ENCODE data around the gene MAGOH.

The MAGOH gene

DNA sequence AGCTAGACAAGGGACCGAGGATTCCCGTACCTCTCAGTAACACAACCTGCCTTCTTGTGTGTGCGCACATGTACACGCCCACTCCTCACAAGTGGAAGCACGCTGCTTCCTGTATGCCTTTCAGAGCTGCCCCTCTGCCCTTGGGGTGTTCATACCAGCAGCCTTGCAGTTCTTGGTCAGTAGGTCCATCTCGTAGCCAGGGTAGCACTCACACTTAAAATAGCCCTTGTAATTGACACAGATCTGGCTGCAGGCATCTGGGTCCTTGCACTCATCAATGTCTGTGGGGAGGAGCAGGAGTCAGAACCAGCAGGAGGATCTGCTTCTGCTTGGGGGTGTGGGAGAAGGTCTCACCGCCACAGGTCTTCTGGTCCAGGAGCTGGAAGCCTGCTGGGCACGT, 32.6 kb upstream of the MAGOH start:
- no peak for DNase-seq (ENCODE audit: low spot score)

GRCh38 chr1:53270107-53270506, 31.8 kb upstream of the MAGOH start:
- DNase-seq (ENCODE audit: low spot score): no peak

DNA sequence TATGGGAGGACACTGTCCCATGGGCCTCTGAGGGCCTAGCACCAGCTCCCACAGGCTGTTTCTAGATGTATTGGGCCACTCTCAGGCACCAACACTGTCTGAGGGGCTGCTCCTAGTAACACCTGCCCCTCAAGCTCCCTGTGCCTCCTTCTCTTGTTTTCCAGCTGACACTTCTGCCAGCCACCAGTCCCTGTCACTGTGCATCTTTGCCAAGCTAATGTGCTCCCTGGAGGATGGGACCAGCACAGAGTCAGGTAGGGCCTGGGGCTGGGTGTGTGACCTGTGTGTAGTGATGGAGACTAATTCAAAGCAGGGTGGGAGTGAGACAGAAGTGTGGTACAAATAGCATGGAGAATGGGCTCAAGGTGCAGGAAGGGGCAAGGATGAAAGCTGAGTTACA, 29.4 kb upstream of the MAGOH start:
- DNase-seq (ENCODE audit: low spot score): no peak

GRCh38 chr1:53266038-53266437, 27.7 kb upstream of the MAGOH start:
- peak; percentile 30 for DNase-seq (ENCODE audit: low spot score)

DNA sequence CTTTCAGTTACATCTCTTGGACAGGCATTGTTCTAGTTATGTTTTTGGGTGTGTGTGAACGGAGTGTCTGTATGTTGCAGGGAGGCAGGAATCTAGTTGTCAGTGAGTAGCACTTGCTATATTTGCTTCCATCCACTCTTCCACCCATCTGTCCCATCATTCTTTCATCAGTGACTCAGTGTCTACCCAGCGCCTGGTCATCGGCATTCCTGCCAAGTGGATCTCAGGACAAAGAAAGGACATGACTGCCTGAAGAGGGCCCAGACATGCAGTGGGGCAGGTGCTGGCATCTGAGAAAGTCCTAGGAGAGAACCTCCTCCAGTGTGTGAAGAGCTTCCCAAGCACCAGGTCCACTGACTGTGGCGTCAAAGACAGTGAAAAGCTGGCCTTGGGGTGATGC, 27.3 kb upstream of the MAGOH start:
- DNase-seq (ENCODE audit: low spot score): peak; percentile 37

DNA sequence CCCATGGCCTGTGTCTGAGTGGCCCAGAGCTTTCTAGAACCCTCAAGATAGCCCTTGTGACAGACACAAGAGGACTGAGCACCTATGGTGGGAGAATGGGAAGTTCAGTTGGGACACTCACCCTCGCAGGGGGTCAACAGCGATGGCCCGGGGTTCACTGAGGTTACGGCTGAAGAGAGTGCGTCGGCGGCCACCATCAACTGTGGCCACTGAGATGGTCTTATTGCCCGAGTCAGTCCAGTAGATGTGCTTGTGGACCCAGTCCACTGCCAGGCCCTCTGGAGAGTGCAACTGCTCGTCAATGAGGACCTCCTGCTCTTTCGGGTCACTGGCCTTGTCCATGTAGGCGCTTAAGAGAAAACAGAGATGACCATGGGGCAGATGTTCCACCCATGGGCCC, 25.7 kb upstream of the MAGOH start:
- DNase-seq (ENCODE audit: low spot score): no peak

DNA sequence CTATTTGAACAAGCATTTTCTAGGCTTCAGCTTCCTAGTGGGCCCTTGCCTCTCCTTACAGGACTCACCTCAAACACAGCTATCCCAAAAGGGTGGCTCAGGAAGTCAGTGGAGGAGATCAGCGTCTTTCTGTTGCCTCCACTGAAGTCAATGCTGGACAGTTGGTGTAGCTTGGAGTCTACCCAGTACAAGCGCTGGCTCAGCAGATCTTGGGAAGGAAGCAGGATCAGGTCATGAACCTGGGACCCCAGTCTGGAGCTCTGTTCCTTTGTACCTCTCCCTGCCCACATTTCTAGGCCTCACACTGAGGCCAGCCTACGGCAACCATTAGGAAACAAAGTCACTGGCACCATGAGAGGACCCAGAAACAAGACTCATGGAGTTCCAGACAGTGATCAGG, 23.7 kb upstream of the MAGOH start:
- no peak for DNase-seq (ENCODE audit: low spot score)

DNA sequence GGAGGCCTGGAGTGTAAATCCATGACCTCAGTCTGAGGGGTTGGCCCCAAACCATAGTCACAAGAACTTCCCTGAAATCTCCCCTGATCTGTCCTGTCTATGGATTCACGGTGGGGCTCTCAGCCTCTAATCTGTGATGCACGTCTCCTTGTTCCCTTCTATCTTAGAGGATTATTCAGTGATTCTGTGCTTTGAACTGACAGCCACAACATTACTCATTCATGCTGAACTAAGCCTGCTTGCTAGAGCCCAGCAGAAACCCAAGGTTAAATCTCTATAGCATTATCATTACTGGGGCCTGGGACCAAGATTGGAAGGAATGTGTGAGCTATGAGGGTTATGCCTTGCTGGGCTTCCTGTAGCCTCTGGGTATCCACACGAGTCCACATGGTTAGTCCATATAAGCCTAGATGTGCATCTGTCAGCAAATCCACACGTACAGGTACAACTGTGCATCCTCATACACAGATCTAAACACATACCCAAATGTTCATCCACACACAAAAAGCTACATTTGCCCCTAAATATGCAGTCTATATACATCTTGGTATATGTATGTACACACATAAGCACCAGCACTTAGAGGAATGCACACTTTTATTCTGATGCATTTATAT, 22.4 kb upstream of the MAGOH start:
- DNase-seq (ENCODE audit: low spot score): no peak

DNA sequence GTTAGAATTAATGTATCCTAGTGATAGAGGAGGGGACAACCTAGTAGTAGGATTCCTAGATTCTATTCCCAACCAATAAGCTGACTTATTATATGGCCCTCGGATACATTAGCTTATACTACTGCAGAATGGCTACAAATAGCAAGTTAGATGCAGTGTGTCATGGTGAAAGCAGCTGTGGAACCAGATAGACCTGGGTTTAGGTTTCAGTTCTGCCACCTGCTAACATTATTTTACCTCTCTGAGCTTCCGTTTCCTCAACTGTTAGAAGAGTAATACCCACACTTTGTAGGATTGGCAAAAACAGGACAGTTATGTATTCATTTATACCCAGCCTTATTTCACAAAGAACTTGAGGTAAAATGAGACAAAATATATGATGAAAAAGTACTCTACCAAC, 21.6 kb upstream of the MAGOH start:
- DNase-seq (ENCODE audit: low spot score): no peak

DNA sequence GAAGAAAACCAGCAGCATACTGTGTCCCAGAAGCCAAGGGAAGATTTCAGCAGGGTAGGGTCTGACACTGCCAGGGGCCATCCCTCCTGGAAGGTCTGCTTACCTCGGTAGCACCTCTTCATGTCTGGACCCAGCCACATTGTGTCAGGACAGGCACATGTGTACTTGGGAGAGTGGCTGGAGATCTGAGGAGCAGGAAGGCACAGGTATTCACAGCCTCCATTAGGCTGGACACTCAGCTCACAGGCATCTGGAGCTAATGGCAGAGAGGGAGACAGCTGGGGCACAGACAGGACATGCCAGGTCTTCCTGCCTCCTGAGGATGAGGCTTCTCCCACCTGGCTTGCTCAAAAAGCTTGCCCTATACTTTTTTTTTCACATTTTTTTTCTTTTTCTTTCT, 19.9 kb upstream of the MAGOH start:
- DNase-seq (ENCODE audit: low spot score): no peak

GRCh38 chr1:53257454-53258081, 19.2 kb upstream of the MAGOH start:
- DNase-seq (ENCODE audit: low spot score): no peak

GRCh38 chr1:53256511-53257453, 18.5 kb upstream of the MAGOH start:
- no peak for DNase-seq (ENCODE audit: low spot score)

DNA sequence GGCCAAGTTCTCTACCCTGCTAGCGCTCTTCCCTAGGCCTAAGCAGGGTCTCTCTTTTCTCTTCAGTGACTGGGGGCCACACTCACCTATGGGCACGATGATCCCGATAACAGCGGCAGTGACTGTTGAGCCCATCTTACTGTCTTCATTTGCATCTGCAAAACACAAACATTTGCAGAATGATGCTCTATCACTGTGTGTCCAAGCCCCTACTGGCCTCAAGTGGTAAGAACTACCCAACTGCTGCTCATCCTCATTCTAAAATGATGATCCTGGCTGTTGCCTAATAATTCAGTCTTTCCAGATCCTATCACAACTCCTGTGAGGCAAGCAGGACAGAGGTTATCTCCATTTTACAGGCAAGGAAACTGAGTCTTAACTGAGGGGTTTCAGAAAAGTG, 16.7 kb upstream of the MAGOH start:
- DNase-seq (ENCODE audit: low spot score): no peak

GRCh38 chr1:53254011-53254640, 15.8 kb upstream of the MAGOH start:
- no peak for DNase-seq (ENCODE audit: low spot score)

- no peak for DNase-seq (ENCODE audit: low spot score)
These were observed 12.0 kb upstream of the MAGOH start for GRCh38 chr1:53250325-53250724.

- DNase-seq (ENCODE audit: low spot score): no peak
These were observed 11.4 kb upstream of the MAGOH start for GRCh38 chr1:53249706-53250105.

GRCh38 chr1:53246261-53247134, 8.2 kb upstream of the MAGOH start:
- peak; percentile 75 for DNase-seq (ENCODE audit: low spot score)

DNA sequence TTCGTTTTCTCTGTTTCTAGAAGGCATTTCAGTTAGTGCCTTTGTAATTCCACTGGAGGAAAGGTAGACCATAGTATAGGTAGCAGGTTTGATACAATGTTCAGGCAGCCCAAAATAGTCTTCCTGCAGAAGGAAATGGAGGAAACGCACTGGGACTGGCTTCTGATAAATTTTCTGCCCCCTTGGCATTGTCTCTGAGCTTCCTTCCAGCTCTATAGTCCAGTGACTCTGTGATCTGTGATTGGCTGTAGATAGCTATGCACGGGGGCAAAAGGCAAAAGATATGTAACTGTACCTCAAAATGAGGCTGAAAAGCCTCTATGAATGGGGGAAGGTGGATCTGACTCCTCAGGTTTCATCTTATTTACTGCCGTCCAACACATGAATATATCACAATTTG, 5.8 kb upstream of the MAGOH start:
- no peak for DNase-seq (ENCODE audit: low spot score)

GRCh38 chr1:53242381-53242780, 4.1 kb upstream of the MAGOH start:
- DNase-seq (ENCODE audit: low spot score): no peak

- no peak for DNase-seq (ENCODE audit: low spot score)
These were observed 3.5 kb upstream of the MAGOH start for GRCh38 chr1:53241828-53242227.

GRCh38 chr1:53237638-53238037, 680 bp downstream of the MAGOH start:
- DNase-seq (ENCODE audit: low spot score): no peak

GRCh38 chr1:53220962-53221286, 17.4 kb downstream of the MAGOH start:
- no peak for DNase-seq (ENCODE audit: low spot score)
